K562 (cell line): ENCODE measurements around the gene CENPA. TPM values are rescaled to one million over a fixed set of nuclear protein-coding genes. Genes with fewer than 3 reads are reported as not detected.

Source experiments
- ATAC-seq: fragments of 200-7000 bp; cut with Tn5 transposase; 3 replicates; pipeline ENCODE4 v1.9.1; 2020; ENCODE audit warnings: moderate library complexity
- BruUV-seq: library from RNA; stranded (reverse); fragments of 400-500 nt; replicated peaks from 2 replicates; lab custom pipeline; 2021; lab: Mats Ljungman, UMichigan
- CTCF ChIA-PET: fragments of 300-600 bp; formaldehyde crosslinking; extraction: SDS; loops from one replicate; lab custom pipeline; 2021; ENCODE audit warnings: low intra/inter-chr PET ratio; lab: Yijun Ruan, JAX
- POLR2A ChIA-PET: fragments of 300-600, 350-650 bp; sonication (Branson Sonifier 250); formaldehyde crosslinking; extraction: SDS; loops from one replicate; lab custom pipeline; 2021; ENCODE audit warnings: antibody characterized with exemption, inconsistent platforms; lab: Yijun Ruan, JAX
- DNase-seq, 4 experiments: peaks; one replicate each; pipeline versions ENCODE4 v3.0.0 to v3.0.0-alpha.2; 2011 to 2018; ENCODE audit warnings: low spot score in 3 of 4, mixed read lengths in 3 of 4; ENCODE audit errors: extremely low read depth in 1 of 4
- FAIRE-seq: peaks from 2 replicates; lab custom pipeline; 2011; peaks lifted over from hg19 to GRCh38; lab: Jason Lieb, UNC
- H2AFZ ChIP-seq: 2 replicates; pipeline ENCODE4 v1.6.0; 2011; ENCODE audit warnings: low read depth, low read length, control low read depth, inconsistent platforms
- H3K27ac ChIP-seq: fragments of 200-600 bp; 3 replicates; pipeline ENCODE4 v1.8.0; 2011; ENCODE audit warnings: low read depth, mild to moderate bottlenecking, control low read depth, inconsistent platforms, low read length, moderate library complexity, mixed read lengths; ENCODE audit errors: extremely low read depth
- H3K27me3 ChIP-seq, 2 experiments: fragments of 300-600 bp in 1 of 2; 2 replicates in 1 of 2; 3 replicates in 1 of 2; pipeline versions ENCODE4 v1.6.0 to v1.8.0; 2011; ENCODE audit warnings: inconsistent platforms in 2 of 2, low read length in 2 of 2, mild to moderate bottlenecking in 1 of 2, mixed read lengths in 1 of 2, moderate library complexity in 1 of 2; ENCODE audit not compliant: control insufficient read depth in 2 of 2, insufficient read depth in 2 of 2
- H3K36me3 ChIP-seq: fragments of 300-600 bp; 3 replicates; pipeline ENCODE4 v1.8.0; 2011; ENCODE audit warnings: mild to moderate bottlenecking, low read length, inconsistent platforms; ENCODE audit not compliant: control insufficient read depth, insufficient read depth
- H3K4me1 ChIP-seq, 2 experiments: fragments of 200-600 bp in 1 of 2; replicated peaks in 1 of 2; 2 replicates in 1 of 2; 3 replicates in 1 of 2; pipeline versions ENCODE4 v1.5.1 to v1.8.0; 2011; ENCODE audit warnings: inconsistent platforms in 2 of 2, low read length in 2 of 2, mild to moderate bottlenecking in 1 of 2, mixed read lengths in 1 of 2, moderate library complexity in 1 of 2; ENCODE audit not compliant: control insufficient read depth in 2 of 2, insufficient read depth in 2 of 2
- H3K4me2 ChIP-seq: 2 replicates; pipeline ENCODE4 v1.6.1; 2011; ENCODE audit warnings: low read length, control low read depth, inconsistent platforms, mixed read lengths; ENCODE audit not compliant: insufficient read depth
- H3K4me3 ChIP-seq: fragments of 200-600 bp; sonication (generic), shearing (Covaris generic); 2 replicates; pipeline ENCODE4 v1.5.1; 2016; ENCODE audit warnings: control low read depth, inconsistent platforms
- H3K79me2 ChIP-seq: fragments of 200-600 bp; 3 replicates; pipeline ENCODE4 v1.8.0; 2011; ENCODE audit warnings: low read length, inconsistent platforms; ENCODE audit not compliant: control insufficient read depth, insufficient read depth
- H3K9ac ChIP-seq, 2 experiments: 2 replicates each; pipeline versions ENCODE4 v1.6.0 to v1.6.1; 2011; ENCODE audit warnings: low read depth in 2 of 2, low read length in 2 of 2, control low read depth in 1 of 2, inconsistent platforms in 1 of 2, mild to moderate bottlenecking in 1 of 2, mixed read lengths in 1 of 2; ENCODE audit not compliant: insufficient read depth in 1 of 2
- H3K9me1 ChIP-seq: one replicate; pipeline ENCODE4 v1.6.0; 2011; ENCODE audit warnings: inconsistent platforms, mild to moderate bottlenecking, low read length, moderate library complexity; ENCODE audit not compliant: control insufficient read depth, insufficient read depth
- H3K9me3 ChIP-seq: replicated peaks from 2 replicates; pipeline ENCODE4 v1.5.1; 2011; ENCODE audit warnings: low read depth, low read length, inconsistent platforms; ENCODE audit not compliant: control insufficient read depth, insufficient read depth
- H4K20me1 ChIP-seq: replicated peaks from 2 replicates; pipeline ENCODE4 v1.6.1; 2011; ENCODE audit warnings: low read length, inconsistent platforms, mixed read lengths; ENCODE audit not compliant: control insufficient read depth, insufficient read depth
- CBX2 ChIP-seq: fragments of 200-600 bp; sonication (generic); IDR thresholded peaks from one replicate; pipeline ENCODE4 v1.6.1; 2012; ENCODE audit warnings: mild to moderate bottlenecking, low read length, inconsistent platforms; ENCODE audit not compliant: insufficient read depth, poor library complexity, severe bottlenecking
- CHCHD3 ChIP-seq: fragments of 250-450 bp; sonication (Bioruptor Pico); IDR thresholded peaks from 2 replicates; pipeline ENCODE4 v2.1.2; 2022; ENCODE audit warnings: mild to moderate bottlenecking
- HDAC1 ChIP-seq, 2 experiments: fragments of 450-650 bp; IDR thresholded peaks; 2 replicates each; pipeline ENCODE4 v1.6.1; 2016 to 2017; ENCODE audit warnings: inconsistent platforms in 1 of 2, mild to moderate bottlenecking in 1 of 2, moderate library complexity in 1 of 2
- ILF3 ChIP-seq: fragments of 450-650 bp; IDR thresholded peaks from 2 replicates; pipeline ENCODE4 v1.6.1; 2018; ENCODE audit warnings: antibody characterized with exemption, mild to moderate bottlenecking, moderate library complexity, borderline replicate concordance
- SOX6 ChIP-seq: fragments of 450-650 bp; IDR thresholded peaks from 2 replicates; pipeline ENCODE4 v1.6.1; 2014; ENCODE audit warnings: mild to moderate bottlenecking
- SRSF7 ChIP-seq: fragments of 200-400 bp; formaldehyde crosslinking; optimal IDR thresholded peaks from 2 replicates; pipeline ENCODE3; 2017; ENCODE audit warnings: mild to moderate bottlenecking, low read depth, low read length
- TCF7L2 ChIP-seq: fragments of 150-350 bp; IDR thresholded peaks from 2 replicates; pipeline ENCODE4 v1.6.1; 2016; ENCODE audit warnings: low read depth, mild to moderate bottlenecking, low read length, moderate library complexity
- XRCC4 ChIP-seq: IDR thresholded peaks from one replicate; pipeline ENCODE4 v1.6.1; 2011; ENCODE audit not compliant: insufficient read depth, insufficient read length; ENCODE audit errors: extremely low read depth
- ZC3H4 ChIP-seq: sonication (generic); formaldehyde crosslinking; IDR thresholded peaks from 2 replicates; pipeline ENCODE4 v1.9.0; 2021; ENCODE audit warnings: missing genetic modification reagents, borderline replicate concordance
- ZNF197 ChIP-seq: fragments of 200-800 bp; sonication (Bioruptor generic); IDR thresholded peaks from 2 replicates; pipeline ENCODE4 v1.6.1; 2016; ENCODE audit warnings: low read depth, missing genetic modification characterization, missing compliant biosample characterization
- WGBS: fragments of 100-300 bp; shearing (Covaris generic); methylation state at CpG from one replicate; pipeline ENCODE4 v1.1.6; 2016; ENCODE audit warnings: low coverage, mixed read lengths; ENCODE audit not compliant: insufficient coverage; ENCODE audit errors: missing lambda C conversion rate; 5-methylcytosine and 5-hydroxymethylcytosine counted together
- in situ Hi-C: fragments of 300-500 bp; cut with MboI; formaldehyde crosslinking; loops from 4 replicates; pipeline ENCODE4 v1.15.0; 2018; ENCODE audit warnings: inconsistent platforms, mixed read lengths
- intact Hi-C: fragments of 100-400 bp; cut with micrococcal nuclease; formaldehyde crosslinking; loops from 2 replicates; pipeline ENCODE4 v1.14.2; 2022
- polyA plus RNA-seq, 8 experiments: library from polyadenylated mRNA; depleted of rRNA in 4 of 8; stranded (reverse) in 5 of 8; unstranded in 3 of 8; fragments of >200 nt; fragmentation: Nextera tagmentation in 2 of 8; fragmentation: Illumina TruSeq in 1 of 8; extraction: Ambion mirVana in 2 of 8; extraction: Trizol in 1 of 8; gene quantifications; 2 replicates each; pipeline versions ENCODE4 v1.2.1 to v1.2.3, GENCODE V29; 2011 to 2014; ENCODE audit warnings: inconsistent platforms in 1 of 8, missing spikeins in 1 of 8
- total RNA-seq, 7 experiments: library from RNA; depleted of rRNA in 6 of 7; stranded (reverse); fragments of >200 nt in 6 of 7; fragmentation: Illumina TruSeq in 2 of 7; extraction: Trizol in 2 of 7; gene quantifications; 2 replicates each; pipeline versions ENCODE4 v1.2.1 to v1.2.3, GENCODE V29; 2011 to 2021; ENCODE audit warnings: low replicate concordance in 1 of 7
- TF ChIP-seq, protein P1 (sequence below): sonication (generic); formaldehyde crosslinking; IDR thresholded peaks from 2 replicates; pipeline ENCODE4 v1.8.0; 2022; ENCODE audit warnings: mild to moderate bottlenecking, missing genetic modification reagents
- TF ChIP-seq, protein P2 (sequence below): fragments of 200-800 bp; sonication (Bioruptor generic); IDR thresholded peaks from 2 replicates; pipeline ENCODE4 v1.6.1; 2017; ENCODE audit warnings: missing genetic modification characterization, missing compliant biosample characterization
- TF ChIP-seq, protein P3 (sequence below): sonication (generic); formaldehyde crosslinking; IDR thresholded peaks from 2 replicates; pipeline ENCODE4 v1.8.0; 2022; ENCODE audit warnings: mild to moderate bottlenecking, missing genetic modification reagents
- TF ChIP-seq, protein P4 (sequence below): sonication (generic); formaldehyde crosslinking; IDR thresholded peaks from 2 replicates; pipeline ENCODE4 v1.8.0; 2023; ENCODE audit warnings: mild to moderate bottlenecking, missing genetic modification reagents

The CENPA gene
- total and polyA plus RNA-seq, 9 of the 15 experiments (the other 6 are each of a cell fraction or from before 2014, with no cell fraction given), result 11.3 to 61.7 (median 44.7) TPM

DNA sequence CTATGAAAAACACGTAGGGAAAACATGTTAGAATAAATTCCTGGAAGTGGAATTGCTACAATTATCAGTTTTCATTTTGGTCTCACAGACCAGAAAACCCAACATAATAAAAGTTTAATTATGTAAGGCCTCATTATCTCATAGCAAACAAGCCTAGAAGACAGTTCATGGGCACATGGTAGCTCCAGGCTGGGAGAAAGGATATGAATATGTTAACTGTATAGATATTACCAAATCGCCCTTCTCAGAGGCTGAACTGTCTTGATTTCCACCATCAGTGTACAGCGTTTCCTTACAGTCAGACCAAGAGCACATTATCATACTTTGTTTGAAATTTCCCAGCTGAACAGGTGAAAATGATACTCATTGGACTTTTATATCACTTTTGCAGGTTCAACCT is 38.9 kb upstream of the CENPA start:
- Histone ChIP-seq H3K4me3 (no peak overlapping the region), H3K36me3 (no peaks in the 10 kb centered on the region; the same call in 2 of the 3 replicates), H3K79me2 (no peaks in the 10 kb centered on the region), H3K9me1 (no peaks in the 10 kb centered on the region), H3K4me1 (peaks cover 12 to 17% of the 10 kb centered on the region in 2 experiments), H3K27ac (no peak overlapping the region), H2AFZ (no peak overlapping the region), H3K9ac (no peak overlapping the region), H3K9me3 (no peaks in the 10 kb centered on the region), H3K27me3 (no peaks in the 10 kb centered on the region), H3K4me2 (no peak overlapping the region), H4K20me1 (no peaks in the 10 kb centered on the region)
- CTCF ChIA-PET, result interaction anchor here (1.1 to 4.3 kb wide), 2 partner anchors 141 to 275 kb away, joined by 3 to 46 read pairs; no protein-coding TSS in a partner anchor
- POLR2A ChIA-PET, result interaction anchor here (0.5 kb wide), 1 partner anchor 188 kb away, joined by 3 read pairs; no protein-coding TSS in a partner anchor
- 17% methylated on average over 3 of the region's 3 CpGs for WGBS
- FAIRE-seq (no peak), ATAC-seq (no peak), DNase-seq (no peak)
- intact Hi-C loops (loop anchor here (10.0 kb wide), 1 partner anchor 242 kb away; no protein-coding TSS in a partner anchor), in situ Hi-C loops (no loop called here)
- BruUV-seq, result no TSS peak
- no peak for TF ChIP-seq CBX2
- TF ChIP-seq, protein P1, sequence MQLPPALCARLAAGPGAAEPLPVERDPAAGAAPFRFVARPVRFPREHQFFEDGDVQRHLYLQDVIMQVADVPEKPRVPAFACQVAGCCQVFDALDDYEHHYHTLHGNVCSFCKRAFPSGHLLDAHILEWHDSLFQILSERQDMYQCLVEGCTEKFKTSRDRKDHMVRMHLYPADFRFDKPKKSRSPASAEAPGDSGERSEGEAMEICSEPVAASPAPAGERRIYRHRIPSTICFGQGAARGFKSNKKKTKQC (CRISPR knock-in tag), result no peak
- TF ChIP-seq ZC3H4 (CRISPR knock-in tag), result no peak
- no peak for TF ChIP-seq CHCHD3 (CRISPR knock-in tag)
- TF ChIP-seq HDAC1 (IDR thresholded peaks at IDR 0.05), result no peak
- TF ChIP-seq, protein P2, sequence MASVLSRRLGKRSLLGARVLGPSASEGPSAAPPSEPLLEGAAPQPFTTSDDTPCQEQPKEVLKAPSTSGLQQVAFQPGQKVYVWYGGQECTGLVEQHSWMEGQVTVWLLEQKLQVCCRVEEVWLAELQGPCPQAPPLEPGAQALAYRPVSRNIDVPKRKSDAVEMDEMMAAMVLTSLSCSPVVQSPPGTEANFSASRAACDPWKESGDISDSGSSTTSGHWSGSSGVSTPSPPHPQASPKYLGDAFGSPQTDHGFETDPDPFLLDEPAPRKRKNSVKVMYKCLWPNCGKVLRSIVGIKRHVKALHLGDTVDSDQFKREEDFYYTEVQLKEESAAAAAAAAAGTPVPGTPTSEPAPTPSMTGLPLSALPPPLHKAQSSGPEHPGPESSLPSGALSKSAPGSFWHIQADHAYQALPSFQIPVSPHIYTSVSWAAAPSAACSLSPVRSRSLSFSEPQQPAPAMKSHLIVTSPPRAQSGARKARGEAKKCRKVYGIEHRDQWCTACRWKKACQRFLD, result no peak
- no peak for TF ChIP-seq SRSF7
- no peak for TF ChIP-seq SOX6
- no peak for TF ChIP-seq XRCC4
- no peak for TF ChIP-seq ZNF197 (CRISPR knock-in tag)
- TF ChIP-seq, protein P3, sequence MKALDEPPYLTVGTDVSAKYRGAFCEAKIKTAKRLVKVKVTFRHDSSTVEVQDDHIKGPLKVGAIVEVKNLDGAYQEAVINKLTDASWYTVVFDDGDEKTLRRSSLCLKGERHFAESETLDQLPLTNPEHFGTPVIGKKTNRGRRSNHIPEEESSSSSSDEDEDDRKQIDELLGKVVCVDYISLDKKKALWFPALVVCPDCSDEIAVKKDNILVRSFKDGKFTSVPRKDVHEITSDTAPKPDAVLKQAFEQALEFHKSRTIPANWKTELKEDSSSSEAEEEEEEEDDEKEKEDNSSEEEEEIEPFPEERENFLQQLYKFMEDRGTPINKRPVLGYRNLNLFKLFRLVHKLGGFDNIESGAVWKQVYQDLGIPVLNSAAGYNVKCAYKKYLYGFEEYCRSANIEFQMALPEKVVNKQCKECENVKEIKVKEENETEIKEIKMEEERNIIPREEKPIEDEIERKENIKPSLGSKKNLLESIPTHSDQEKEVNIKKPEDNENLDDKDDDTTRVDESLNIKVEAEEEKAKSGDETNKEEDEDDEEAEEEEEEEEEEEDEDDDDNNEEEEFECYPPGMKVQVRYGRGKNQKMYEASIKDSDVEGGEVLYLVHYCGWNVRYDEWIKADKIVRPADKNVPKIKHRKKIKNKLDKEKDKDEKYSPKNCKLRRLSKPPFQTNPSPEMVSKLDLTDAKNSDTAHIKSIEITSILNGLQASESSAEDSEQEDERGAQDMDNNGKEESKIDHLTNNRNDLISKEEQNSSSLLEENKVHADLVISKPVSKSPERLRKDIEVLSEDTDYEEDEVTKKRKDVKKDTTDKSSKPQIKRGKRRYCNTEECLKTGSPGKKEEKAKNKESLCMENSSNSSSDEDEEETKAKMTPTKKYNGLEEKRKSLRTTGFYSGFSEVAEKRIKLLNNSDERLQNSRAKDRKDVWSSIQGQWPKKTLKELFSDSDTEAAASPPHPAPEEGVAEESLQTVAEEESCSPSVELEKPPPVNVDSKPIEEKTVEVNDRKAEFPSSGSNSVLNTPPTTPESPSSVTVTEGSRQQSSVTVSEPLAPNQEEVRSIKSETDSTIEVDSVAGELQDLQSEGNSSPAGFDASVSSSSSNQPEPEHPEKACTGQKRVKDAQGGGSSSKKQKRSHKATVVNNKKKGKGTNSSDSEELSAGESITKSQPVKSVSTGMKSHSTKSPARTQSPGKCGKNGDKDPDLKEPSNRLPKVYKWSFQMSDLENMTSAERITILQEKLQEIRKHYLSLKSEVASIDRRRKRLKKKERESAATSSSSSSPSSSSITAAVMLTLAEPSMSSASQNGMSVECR (CRISPR knock-in tag), result no peak
- TF ChIP-seq, protein P4, sequence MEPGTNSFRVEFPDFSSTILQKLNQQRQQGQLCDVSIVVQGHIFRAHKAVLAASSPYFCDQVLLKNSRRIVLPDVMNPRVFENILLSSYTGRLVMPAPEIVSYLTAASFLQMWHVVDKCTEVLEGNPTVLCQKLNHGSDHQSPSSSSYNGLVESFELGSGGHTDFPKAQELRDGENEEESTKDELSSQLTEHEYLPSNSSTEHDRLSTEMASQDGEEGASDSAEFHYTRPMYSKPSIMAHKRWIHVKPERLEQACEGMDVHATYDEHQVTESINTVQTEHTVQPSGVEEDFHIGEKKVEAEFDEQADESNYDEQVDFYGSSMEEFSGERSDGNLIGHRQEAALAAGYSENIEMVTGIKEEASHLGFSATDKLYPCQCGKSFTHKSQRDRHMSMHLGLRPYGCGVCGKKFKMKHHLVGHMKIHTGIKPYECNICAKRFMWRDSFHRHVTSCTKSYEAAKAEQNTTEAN (CRISPR knock-in tag), result no peak
- no peak for TF ChIP-seq TCF7L2
- no peak for TF ChIP-seq ILF3
